ENCODE measurements around the gene LNP1. TPM values are rescaled to one million over a fixed set of nuclear protein-coding genes. Genes with fewer than 3 reads are reported as not detected.

The LNP1 gene
- total and polyA plus RNA-seq, 2 of the 8 experiments (the other 6 are each of a cell fraction or from before 2014, with no cell fraction given): 6.6 to 8.7 TPM

DNA sequence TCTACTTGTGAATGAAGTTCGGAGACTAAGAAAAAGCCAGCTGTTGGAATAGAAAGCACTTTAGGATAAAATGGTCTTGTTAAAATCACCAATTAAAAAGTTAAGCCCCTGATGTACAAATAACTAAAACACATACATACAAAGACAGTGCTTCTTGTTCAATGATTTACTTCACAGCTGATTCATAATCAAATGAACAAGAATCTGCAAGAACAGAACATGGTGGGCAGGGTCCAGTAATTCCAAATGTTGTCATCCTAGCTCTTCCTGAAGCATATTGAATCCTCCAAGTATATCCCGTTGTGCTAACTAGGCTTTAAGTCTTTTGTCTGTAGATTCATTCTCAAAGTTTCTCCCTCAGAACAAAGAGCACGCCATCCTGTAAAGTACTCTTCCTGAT lies 42.3 kb upstream of the LNP1 start:
- CTCF ChIA-PET (ENCODE audit: partially characterized antibody): interaction anchor here (0.6 to 1.9 kb wide), 5 partner anchors 10 to 59 kb away, joined by 3 to 5 read pairs (median 4); no protein-coding TSS in a partner anchor
- Histone ChIP-seq H4K20me1 (replicated peaks in 1 of 2; ENCODE audit: control insufficient read depth in 1 of 2, insufficient read depth in 2 of 2, low read length in 2 of 2) (no peaks in the 10 kb centered on the region), H3K23me2 (ENCODE audit: low read depth, low read length) (no peaks in the 10 kb centered on the region), H4K5ac (ENCODE audit: insufficient read length, low read depth, low read length) (no peak overlapping the region), H4K91ac (replicated peaks; ENCODE audit: insufficient read length, low read length) (no peak overlapping the region), H3K27me3 (replicated peaks in 1 of 4; ENCODE audit: control insufficient read depth in 3 of 4, extremely low read depth in 1 of 4, insufficient read depth in 3 of 4, low read length in 3 of 4) (no peaks in the 10 kb centered on the region), H2BK20ac (ENCODE audit: low read length) (no peak overlapping the region), H3K56ac (replicated peaks; ENCODE audit: insufficient read length, low read depth, low read length) (no peak overlapping the region), H3K14ac (ENCODE audit: insufficient read length) (no peak overlapping the region), H2BK120ac (replicated peaks; ENCODE audit: low read depth, low read length) (no peak overlapping the region), H3K4me1 (replicated peaks in 1 of 4; ENCODE audit: control insufficient read depth in 3 of 4, insufficient read depth in 4 of 4, low read length in 3 of 4) (no peaks in the 10 kb centered on the region), H4K8ac (ENCODE audit: extremely low read depth, insufficient read depth, low read length) (no peak overlapping the region), H3K9me3 (ENCODE audit: insufficient read depth in 2 of 2, low read depth in 1 of 2, low read length in 1 of 2) (no peaks in the 10 kb centered on the region; a peak in 1 of 4 replicates), H3K18ac (ENCODE audit: extremely low read depth, low read length) (no peak overlapping the region), H3K4me3 (ENCODE audit: extremely low read depth in 1 of 4, insufficient read depth in 2 of 4, low read depth in 3 of 4, low read length in 4 of 4) (no peak overlapping the region), H2BK15ac (ENCODE audit: low read length) (no peak overlapping the region), H3K4me2 (ENCODE audit: insufficient read depth in 1 of 2, low read depth in 2 of 2, low read length in 2 of 2) (no peak overlapping the region), H3K4ac (replicated peaks; ENCODE audit: insufficient read length, low read depth, low read length) (no peak overlapping the region), H2BK5ac (ENCODE audit: low read depth, low read length) (no peak overlapping the region), H3K79me2 (ENCODE audit: control insufficient read depth in 1 of 2, insufficient read depth in 2 of 2, low read length in 2 of 2) (no peaks in the 10 kb centered on the region), H3K36me3 (ENCODE audit: control insufficient read depth in 2 of 4, insufficient read depth in 4 of 4, low read length in 3 of 4) (peaks cover 0 to 17% (median 7%) of the 10 kb centered on the region in 4 experiments; a peak in 3 of 8 replicates), H2BK12ac (ENCODE audit: low read depth, low read length) (no peak overlapping the region), H3K23ac (ENCODE audit: insufficient read length) (no peak overlapping the region), H3K27ac (ENCODE audit: low read depth, low read length) (no peak overlapping the region), H3K9ac (replicated peaks in 1 of 4; ENCODE audit: extremely low read depth in 1 of 4, low read depth in 3 of 4, low read length in 3 of 4) (no peak overlapping the region), H2AFZ (ENCODE audit: low read length) (no peak overlapping the region), H3K79me1 (ENCODE audit: low read depth, low read length) (no peaks in the 10 kb centered on the region), H2AK5ac (ENCODE audit: low read depth, low read length) (no peak overlapping the region)
- no peak for FAIRE-seq
- POLR2A ChIA-PET (ENCODE audit: partially characterized antibody): interaction anchor here (0.6 to 2.2 kb wide), 5 partner anchors 11 to 98 kb away, joined by 3 to 8 read pairs (median 3); no protein-coding TSS in a partner anchor
- TF ChIP-seq SP1 (IDR thresholded peaks at IDR 0.05; ENCODE audit: low read depth, low read length) (no peak), PHF8 (conservative IDR thresholded peaks at IDR 0.05; ENCODE audit: low read depth, low read length) (no peak), EGR1 (IDR thresholded peaks at IDR 0.05; ENCODE audit: borderline replicate concordance, low read depth, low read length) (no peak), SP2 (IDR thresholded peaks at IDR 0.05; ENCODE audit: low read length) (no peak), TAF1 (IDR thresholded peaks at IDR 0.05; ENCODE audit: low read depth, low read length) (no peak), POLR2AphosphoS5 (IDR thresholded peaks at IDR 0.05; ENCODE audit: low read depth, low read length) (no peak)
- DNase-seq (ENCODE audit: low read depth in 1 of 2, low spot score in 2 of 2): no peak
- WGBS, 2 experiments (ENCODE audit: extremely low coverage in 1 of 2, insufficient coverage in 1 of 2, insufficient read length in 1 of 2, insufficient replicate concordance in 2 of 2, low coverage in 1 of 2, low lambda C conversion rate in 2 of 2, missing lambda C conversion rate in 1 of 2): 95% methylated on average over 3 of the region's 3 CpGs; no CpG with 5 or more reads in 1 of the 2 experiments
